ENCODE data around the gene SARM1. TPM values are rescaled to one million over a fixed set of nuclear protein-coding genes. Genes with fewer than 3 reads are reported as not detected.
A peak's percentile ranks its signal among the peaks of the same experiment; 100 is the strongest.

SARM1 gene
- total RNA-seq = 10 to 100 TPM in 1 of 2 donors, 1 to 10 TPM in 1; 6.1 to 10.3 TPM
- long read RNA-seq, full-length matches to known transcripts = 3 of 6 reads
- long read RNA-seq, partial matches to known transcripts = 3 of 6 reads
- long read RNA-seq, other reads (novel, unspliced or antisense) = 0 of 6 reads

DNA sequence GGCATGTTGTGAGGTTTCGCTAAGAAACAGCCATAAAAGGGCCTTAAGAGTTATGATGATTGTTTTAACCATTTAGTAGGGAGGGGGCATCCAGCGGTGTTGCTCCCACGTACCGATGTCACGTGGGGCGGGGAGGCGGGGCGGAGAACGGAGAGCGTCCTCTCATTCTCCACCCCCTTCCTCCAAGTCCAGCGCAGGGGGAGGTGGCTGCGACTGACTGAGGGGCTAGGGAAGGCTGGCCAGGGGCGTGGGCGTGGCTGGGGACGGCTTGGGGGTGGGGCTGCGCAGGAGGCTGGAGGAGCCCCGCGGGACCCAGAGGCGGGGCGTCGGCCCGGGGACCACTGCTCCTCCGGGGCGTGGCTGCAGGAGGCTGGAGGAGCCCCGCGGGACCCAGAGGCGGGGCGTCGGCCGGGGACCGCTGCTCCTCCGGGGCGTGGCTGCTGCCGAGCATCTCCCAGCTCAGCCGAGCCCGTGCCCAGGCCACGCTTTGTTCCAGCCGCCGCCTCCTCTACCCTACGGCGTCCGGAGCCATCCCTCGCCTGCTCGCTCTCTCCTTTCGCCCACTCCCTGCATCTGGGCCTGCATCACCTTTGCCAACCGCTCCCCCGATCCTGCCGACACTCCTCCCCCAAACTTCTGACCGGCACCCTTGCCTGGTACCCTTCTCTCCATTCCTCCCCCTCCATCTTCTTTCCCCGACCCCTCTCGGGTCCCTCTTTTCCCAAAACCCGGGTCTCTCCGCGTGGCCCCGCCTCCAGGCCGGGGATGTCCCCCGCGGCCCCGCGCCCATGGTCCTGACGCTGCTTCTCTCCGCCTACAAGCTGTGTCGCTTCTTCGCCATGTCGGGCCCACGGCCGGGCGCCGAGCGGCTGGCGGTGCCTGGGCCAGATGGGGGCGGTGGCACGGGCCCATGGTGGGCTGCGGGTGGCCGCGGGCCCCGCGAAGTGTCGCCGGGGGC lies at the start of gene SARM1:
SARM1 (plus strand) TSS at position 450 of the 958 bp plus-strand sequence; CDS start at position 789, 339 bp downstream.
- intact Hi-C loops (cut with DNase I) = no loop called here
- DNase-seq (peak; percentile 93), ATAC-seq (peak; percentile 84 to 89)

DNA sequence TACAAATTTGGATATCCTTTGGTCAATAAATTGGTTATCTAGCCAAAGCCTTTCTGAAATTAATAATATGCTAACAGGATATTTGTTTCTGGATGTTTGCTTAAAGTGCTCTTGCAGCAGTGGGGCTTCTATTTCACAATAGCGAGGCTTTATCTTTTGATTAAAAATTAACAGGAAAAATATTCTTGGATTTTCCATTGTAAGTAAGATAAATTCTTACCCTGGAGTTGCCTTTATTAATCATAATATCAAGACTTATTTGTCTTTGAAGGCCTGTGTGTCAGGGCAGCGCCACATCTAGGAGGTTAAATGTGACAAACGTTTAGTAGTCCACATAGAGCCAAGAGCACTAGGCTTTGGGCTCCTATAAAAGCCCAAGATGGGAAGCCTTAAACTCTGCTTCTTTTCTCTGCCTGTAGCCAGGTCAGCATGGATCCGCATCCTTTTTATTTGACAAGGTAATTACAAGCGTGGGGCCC lies 47.2 kb upstream of the SARM1 start:
- intact Hi-C loops (cut with DNase I) = no loop called here
- ATAC-seq (no peak), DNase-seq (no peak)

DNA sequence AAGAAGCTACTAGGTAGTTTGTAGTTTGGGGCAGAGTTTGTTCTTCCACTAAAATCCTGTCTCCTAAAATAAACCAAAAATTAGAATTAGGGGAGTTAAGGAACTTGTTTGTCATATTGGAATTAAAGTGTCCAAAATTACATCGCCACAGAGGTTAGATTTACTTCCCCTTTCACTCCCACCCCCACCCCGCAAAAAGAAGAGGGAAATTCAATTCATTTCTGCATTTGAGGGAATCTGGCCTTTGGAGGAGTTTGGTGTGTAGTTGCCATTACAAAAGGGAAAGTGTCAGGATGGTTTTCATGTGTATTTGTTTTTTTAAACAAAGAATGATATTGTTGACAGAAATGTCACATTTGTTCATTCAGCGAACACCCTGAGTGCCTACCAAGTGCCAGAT lies 46.7 kb upstream of the SARM1 start:
- DNase-seq = no peak
- intact Hi-C loops (cut with DNase I) = no loop called here

DNA sequence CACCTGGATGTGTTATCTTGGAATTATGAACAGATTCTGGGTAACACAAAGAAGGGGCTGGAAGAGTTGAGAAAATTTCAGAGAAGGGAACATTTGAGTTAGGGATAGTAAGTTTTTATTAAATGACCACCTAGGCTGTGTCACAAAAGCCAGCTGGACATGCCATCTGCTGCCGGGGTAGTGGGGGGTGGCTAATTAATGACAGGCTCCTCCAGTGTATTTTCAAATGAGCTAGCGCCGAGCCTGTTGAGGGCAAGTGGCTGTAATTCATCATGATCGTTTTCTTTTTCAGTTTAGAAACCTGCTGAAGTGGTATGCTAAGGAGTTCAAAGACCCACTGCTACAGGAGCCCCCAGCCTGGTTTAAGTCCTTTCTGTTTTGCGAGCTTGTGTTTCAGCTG lies 46.3 kb upstream of the SARM1 start:
- DNase-seq (no peak), ATAC-seq (no peak)
- intact Hi-C loops (cut with DNase I) = no loop called here

More for the DNA sequence above, 46.7 kb upstream of the SARM1 start:
- ATAC-seq = no peak

DNA sequence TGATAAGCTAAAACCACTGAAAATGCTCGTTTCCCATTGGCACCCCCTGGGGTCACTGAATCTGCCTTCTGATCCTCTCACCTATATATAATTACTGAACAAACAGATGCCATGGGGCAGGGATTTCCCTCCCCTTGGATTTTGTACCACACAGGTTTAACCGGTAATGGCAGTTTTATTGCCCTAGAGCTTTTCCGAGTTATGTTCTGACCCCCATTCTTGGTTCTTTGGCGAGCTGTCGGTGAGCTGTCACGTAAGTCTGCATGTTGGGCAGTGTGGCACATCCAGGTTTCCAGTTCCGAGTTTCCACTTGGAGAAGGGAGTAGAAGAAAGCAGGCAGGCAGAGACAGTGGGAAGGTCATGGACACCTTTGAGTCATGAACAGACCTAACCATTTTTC lies 45.4 kb upstream of the SARM1 start:
- DNase-seq = no peak
- intact Hi-C loops (cut with DNase I) = no loop called here
- no peak for ATAC-seq

DNA sequence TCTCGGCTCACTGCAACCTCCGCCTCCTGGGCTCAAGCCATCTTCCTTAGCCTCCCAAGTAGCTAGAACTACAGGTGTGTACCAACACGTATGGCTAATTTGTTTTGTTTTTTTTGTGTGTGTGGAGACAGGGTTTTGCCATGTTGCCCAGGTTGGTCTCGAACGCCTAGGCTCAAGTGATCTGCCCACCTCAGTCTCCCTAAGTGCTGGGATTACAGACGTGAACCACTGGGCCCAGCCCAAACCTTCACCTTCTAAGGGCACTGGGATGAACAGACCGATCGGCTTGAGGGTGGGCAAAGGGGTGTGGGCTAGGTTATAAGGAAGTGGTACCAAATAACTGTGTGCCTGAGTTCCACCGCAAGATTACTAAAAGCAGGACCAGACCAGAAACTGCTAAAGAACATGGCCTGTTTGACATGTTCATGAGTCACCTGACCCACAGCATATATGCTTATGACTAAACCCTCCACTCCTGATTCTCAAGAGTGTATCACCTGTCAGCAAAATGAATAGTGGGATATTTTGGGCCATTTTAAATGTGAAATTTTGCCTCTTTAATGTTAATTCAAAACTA lies 44.4 kb upstream of the SARM1 start:
- ATAC-seq = no peak

DNA sequence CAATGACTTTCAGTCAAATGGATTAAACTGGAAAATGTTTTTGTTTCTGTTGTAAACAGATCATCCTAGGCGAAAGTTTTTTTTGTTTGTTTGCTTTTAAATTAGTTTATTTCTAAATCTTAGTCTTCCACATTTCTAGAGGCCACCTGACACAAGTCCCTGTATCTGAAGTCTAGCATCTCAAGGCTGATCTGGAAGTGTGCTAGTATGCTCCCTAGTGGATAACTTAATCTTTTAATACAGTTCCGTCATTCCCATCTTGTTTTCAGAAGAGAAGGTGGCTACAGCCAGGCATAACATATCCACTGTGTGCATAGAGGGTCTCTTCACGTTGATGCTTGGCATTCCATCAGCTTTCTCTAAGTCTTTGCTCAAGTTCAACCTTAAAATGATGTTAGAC lies 43.8 kb upstream of the SARM1 start:
- intact Hi-C loops (cut with DNase I) = no loop called here
- ATAC-seq (no peak), DNase-seq (no peak)

More for the DNA sequence above, 44.4 kb upstream of the SARM1 start:
- intact Hi-C loops (cut with DNase I) = no loop called here
- no peak for DNase-seq

DNA sequence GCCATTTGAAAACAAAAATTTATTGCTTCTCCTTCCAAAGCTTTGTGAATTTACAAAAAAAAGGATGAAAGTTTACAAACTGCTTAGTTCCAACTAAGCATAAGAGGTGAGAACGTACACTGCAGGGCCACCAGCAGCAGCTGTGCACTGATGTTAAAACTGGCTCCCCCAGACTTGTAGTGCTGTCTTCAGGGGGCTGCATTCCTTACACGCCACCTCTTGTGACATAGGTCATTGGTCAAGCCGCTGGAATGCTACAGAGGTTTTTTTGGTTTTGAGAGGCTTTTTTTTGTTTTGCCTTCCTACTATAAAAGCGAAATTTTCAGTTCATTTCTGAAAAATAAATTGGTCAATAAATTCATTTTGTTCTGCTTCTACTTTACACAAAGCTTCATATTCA lies 43.2 kb upstream of the SARM1 start:
- DNase-seq = no peak
- no peak for ATAC-seq
- intact Hi-C loops (cut with DNase I) = no loop called here

DNA sequence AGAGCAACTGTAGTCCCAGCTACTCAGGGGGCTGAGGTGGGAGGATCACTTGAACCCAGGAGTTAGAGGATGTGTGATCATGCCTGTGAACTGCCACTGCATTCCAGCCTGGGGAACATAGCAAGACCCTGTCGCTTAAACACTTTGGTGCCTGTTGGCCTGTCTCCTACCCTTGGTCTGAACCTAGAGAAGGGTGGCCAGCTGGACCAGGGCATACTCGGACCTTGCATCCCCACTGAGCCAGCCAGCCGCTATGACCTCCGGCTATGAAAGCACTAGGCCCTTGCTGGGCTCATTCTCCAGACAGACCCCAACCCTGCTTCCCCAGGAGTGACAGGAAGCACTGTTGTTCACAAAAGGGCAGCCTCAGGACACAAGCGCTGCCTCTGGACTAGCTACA lies 40.8 kb upstream of the SARM1 start:
- no peak for DNase-seq
- intact Hi-C loops (cut with DNase I) = no loop called here
- ATAC-seq = no peak

DNA sequence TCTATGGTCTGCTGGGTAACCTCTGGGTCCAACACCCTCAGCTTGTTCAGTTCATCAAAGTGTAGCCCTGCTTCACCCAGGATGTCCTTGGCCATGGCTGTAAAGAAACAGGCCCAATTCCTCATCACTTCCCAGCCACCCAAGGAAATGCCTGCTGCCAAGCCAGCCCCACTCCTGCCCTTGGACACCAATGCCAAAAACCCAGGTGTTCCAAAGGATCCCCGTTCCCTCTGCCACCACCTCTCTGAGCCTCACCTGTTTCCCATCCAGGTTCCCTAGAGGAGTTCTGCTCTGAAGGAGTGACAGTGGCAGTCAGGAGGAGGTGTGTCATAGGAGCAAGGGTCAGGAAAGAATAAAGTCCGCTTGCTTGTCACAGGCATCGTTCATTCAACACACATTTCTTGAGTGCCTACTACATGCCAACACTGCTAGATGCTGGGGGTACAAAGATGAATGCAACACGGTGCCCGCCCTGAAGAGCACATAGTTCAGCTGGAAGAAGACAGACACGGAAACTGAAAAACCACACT lies 39.5 kb upstream of the SARM1 start:
- intact Hi-C loops (cut with DNase I) = no loop called here
- DNase-seq = no peak
- no peak for ATAC-seq

DNA sequence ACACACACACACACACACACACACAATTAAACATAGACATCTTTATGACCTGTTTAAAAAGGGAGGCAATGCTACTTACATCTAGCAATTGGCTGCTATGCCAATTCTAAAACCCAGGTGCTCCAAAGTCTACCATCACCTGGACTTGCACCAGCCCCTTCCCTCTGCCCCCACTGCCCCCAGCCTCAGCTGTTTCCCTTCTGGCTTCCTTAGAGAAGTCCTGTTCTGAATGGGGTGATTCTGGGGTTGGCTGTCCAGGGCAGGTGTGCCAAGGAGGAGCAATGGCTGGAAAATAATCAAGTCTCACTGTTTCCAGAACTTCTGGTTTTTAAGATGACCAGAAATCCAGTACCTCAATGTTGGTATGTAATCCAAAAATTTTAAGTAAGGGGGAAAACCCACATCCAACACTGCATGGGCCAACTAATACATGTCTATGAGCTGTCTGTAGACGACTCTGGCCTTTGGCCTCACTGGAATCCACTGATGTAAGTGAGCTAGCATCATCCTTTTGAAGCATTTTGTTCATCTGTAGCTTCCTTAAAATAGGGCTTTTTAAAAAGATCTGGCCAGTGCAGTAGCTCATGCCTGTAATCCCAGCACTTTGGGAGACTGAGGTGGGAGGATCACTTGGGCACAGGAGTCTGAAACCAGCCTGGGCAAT lies 38.3 kb upstream of the SARM1 start:
- intact Hi-C loops (cut with DNase I) = no loop called here
- no peak for ATAC-seq
- no peak for DNase-seq

DNA sequence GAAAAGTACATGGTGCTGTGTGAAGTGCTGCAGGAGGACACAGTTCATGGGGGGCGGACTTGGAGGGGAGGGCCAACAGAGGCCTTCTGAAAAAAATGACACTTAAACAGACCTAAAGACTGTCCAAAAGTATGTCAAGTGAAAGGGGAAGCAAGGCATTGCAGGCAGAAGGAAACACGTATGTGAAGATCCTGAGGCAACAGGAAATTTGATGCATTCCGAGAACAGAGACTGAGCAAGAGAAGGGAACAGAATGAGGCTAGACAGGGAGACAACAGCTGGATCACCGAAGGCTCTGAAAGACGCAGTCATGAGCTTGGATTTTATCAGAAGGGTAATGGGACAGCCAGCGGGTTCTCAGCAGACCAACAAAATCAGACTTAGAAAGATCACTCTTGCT lies 37.3 kb upstream of the SARM1 start:
- ATAC-seq (no peak), DNase-seq (no peak)
- intact Hi-C loops (cut with DNase I) = no loop called here

DNA sequence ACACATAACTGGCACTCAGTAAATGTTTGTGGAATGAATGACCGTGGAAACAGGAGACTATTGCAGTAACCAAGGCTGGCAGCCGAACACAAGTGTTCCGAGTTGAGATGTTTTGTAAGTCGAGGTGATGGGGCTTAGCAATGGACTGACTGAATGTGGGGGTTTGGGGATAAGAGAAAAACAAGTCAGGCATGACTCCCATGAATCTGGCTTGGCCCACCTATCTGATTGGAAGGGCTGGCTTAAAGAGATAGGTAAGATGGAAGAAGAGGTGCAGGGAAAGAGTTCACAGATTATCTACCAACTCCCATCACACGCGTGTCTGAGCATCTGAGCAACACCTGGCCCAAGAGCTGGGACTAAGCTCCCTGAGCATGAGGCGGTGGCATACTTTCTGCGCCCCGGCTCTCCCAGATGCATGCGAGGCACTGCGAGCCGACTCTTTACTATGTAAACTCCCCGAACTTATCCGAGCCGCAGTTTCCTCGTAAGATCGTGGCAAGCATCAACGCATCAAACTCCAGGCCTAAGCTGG lies 36.8 kb upstream of the SARM1 start:
- DNase-seq (no peak), ATAC-seq (no peak)
- intact Hi-C loops (cut with DNase I) = no loop called here

DNA sequence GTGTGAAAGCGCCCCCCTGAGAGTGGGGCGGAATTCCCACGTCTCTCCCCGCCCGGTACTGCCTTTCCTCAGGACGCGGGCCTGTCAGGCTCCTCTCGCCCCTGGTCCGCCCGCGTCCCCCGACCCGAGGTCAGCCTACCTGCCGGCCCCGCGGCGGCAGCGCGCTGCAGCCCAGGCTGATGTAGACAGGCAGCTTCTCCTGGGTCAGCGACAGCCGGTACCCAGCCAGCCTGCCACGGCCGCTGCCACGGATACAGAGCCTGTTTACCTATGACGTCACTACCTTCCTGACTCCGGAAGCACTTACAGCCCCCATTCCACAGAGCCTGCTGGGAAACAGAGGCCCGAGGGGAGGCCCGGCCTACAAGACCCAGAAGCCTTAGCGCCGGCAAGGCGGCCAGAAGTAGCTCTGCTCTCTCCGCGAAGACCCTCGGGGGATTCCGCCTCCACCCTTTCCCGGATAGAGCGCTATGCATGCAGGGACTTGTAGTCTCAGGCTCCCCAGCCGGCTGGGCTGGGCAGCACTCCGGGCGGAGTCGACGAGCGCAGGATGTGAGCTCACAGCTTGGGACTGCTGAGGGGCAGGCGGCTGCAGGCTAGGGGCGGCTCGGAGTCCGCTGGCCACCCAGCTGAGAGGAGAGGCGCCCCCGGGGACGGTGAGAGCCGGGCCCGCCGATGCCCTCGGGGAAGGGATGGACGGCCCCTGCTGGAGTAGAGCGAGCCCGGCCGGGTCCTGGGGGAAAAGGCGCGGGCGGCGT lies 36.1 kb upstream of the SARM1 start, which contains the start of the genes IFT20 and TNFAIP1:
IFT20 (minus strand) TSS at position 272 of the 758 bp plus-strand sequence. CDS start 3,487 bp downstream, outside the sequence.
TNFAIP1 (plus strand) TSS at position 561 of the 758 bp plus-strand sequence. CDS start 3,761 bp downstream, outside the sequence.
- DNase-seq (peak; percentile 100), ATAC-seq (peak; percentile 97)
- intact Hi-C loops (cut with DNase I) = no loop called here

DNA sequence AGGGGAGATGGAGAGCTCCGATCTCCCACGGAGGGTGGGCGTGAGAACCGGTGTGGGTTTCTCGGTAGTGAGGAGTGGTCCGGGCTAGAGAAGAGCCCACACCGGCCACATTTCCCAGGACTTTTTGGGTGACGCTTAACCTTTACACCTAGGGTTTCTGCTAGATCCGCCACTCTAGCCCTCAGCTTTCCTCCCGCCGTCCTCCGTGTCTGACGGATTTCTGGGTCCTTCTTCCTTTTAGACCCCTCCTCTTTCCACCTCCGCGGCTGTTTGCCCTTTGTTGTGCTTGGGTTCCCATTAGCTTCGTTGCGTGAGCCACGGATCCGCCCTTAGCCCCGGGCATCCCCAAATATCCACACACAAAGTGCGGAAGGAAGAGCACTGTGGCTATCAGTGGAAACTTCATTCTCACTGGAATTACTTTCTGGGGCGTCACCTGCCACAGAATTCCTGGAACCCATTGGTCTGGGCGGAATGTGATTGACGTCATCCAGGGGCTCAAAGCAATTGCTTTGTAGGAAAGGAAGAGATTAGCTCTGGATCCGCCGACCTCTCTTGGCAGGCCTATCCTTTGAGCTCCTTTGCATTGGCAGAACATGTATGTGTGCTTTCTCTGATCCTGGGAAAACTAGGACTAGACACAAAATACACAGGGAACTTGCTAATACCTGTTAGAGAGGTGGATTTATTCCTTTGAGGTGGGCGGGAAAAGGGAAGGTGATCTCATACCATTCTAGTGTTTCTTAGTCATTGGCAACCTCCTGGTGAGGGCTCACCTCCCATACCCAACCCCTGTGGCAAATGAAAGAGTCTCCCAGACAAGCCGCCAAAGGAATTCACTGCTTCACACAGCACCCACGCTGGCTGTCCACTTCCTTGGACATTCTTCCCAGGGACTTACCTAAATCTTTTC lies 35.3 kb upstream of the SARM1 start:
- peak; percentile 9 to 54 for ATAC-seq
- intact Hi-C loops (cut with DNase I) = no loop called here
- peak; percentile 86 for DNase-seq

DNA sequence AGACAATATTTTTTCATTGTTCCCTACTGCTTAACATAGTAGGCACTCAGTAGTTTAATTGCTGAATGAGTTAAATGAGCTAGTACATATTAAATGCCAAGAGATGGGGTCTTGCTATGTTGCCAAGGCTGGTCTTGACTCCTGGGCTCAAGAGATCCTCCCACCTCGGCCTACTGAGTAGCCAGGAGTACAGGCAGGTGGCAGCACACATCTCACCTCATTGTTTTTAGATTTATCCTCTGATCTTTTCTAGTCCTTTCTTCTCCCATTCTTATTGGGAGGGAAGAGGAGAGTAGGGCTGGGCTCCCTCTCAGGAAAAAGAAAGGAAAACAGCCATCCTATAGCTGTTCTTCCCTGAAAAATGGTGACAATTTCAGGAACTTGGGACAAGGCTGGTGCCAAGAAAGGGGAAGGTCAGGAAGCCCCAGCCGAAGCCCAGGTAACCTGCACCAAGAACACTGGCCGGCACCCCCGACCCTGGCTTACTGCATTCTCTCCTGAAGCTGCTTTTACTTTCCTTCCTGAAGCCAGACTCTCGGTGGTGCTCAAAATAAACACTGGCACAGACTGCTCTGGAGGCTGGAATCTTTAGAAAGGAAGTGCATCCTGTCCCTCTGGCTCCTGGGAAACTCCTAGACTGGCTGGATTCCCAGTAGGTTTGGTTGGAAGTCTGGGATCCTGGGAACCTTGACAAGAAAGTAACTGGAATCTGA lies 33.3 kb upstream of the SARM1 start:
- intact Hi-C loops (cut with DNase I) = no loop called here
- DNase-seq (peak; percentile 44), ATAC-seq (no peak)

Data from left cardiac atrium (tissue), 4 donors.